Measurements from ENCODE around the gene TAOK3.

Gene TAOK3

DNA sequence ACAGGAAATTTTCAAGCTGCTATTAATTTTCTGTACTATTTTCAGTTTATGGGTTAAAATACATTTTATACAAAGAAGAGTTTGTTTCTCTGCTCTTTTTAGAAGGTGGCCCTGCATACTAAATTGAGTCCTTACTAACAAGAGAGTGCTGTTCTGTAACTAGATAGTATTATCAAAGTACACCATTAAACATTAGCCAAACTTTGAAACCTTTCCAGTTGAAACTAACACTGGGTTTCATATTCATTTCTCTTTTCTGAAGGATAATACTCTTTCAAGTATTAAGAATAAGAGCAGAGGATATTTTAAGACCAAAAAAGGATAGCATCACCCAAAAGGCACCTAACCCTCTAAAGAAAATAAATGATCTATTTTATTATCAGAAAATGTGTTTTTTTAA, 189.6 kb downstream of the TAOK3 start:
- TF ChIP-seq, protein P1, sequence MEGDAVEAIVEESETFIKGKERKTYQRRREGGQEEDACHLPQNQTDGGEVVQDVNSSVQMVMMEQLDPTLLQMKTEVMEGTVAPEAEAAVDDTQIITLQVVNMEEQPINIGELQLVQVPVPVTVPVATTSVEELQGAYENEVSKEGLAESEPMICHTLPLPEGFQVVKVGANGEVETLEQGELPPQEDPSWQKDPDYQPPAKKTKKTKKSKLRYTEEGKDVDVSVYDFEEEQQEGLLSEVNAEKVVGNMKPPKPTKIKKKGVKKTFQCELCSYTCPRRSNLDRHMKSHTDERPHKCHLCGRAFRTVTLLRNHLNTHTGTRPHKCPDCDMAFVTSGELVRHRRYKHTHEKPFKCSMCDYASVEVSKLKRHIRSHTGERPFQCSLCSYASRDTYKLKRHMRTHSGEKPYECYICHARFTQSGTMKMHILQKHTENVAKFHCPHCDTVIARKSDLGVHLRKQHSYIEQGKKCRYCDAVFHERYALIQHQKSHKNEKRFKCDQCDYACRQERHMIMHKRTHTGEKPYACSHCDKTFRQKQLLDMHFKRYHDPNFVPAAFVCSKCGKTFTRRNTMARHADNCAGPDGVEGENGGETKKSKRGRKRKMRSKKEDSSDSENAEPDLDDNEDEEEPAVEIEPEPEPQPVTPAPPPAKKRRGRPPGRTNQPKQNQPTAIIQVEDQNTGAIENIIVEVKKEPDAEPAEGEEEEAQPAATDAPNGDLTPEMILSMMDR (IDR thresholded peaks at IDR 0.05; ENCODE audit: insufficient read depth, low read depth, low read length, missing control alignments): no peak
- DNase-seq (ENCODE audit: low read depth): no peak
- no peak overlapping the region for H3K4me3 ChIP-seq (ENCODE audit: low read length)

DNA sequence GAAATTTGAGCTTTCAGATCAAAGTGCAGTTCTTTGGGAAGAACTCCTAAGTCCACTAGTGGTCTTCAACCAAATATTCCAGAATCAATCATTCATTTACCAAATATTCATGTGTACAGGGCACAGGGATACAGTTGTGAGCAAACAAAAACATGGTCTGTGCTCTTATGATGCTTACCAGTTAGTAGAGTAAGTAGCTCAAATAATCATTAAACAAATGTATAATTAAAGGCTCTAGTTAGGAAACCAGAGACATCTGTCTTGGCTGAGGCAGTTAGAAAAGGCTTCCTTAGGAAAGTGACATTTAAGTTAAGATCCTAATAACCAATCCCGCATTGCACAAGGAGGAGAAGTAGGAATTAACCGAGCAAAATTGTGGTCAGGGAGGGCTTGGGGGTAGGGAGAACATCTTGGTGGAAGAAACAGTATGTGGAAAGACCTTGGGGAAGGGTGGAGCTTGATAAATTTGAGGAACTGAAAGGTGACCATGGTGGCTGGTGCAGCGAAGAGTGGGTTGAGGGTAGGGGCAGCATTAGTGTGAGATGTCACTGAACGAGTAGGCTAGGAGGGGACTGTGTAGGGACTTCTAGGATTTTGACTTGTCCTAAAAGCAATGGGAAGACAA, 196.8 kb downstream of the TAOK3 start:
- DNase-seq (ENCODE audit: low read depth): no peak
- no peak overlapping the region for H3K4me3 ChIP-seq (ENCODE audit: low read length)
- TF ChIP-seq, protein P1 (IDR thresholded peaks at IDR 0.05; ENCODE audit: insufficient read depth, low read depth, low read length, missing control alignments): no peak

DNA sequence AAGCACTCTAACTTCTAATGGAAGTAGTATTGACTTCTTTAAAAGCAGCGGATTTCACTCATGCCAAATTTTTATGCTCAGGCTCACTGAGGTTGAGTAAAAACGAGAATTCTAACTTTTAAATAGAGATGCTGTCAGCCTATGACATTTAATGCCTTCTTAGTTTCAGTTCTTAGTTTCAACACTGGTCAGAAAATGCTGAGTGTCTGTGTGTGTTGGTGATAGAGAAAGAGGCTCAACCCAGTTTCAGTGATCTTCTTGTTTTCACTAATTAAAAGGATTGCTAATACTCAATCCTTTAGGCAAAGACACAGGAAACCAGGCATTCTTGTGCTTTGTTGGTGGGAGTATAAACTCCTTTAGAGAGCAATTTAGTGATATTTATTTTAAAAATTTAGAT, 205.8 kb downstream of the TAOK3 start:
- TF ChIP-seq, protein P1 (IDR thresholded peaks at IDR 0.05; ENCODE audit: insufficient read depth, low read depth, low read length, missing control alignments): no peak
- no peak overlapping the region for H3K4me3 ChIP-seq (ENCODE audit: low read length)
- no peak for DNase-seq (ENCODE audit: low read depth)

DNA sequence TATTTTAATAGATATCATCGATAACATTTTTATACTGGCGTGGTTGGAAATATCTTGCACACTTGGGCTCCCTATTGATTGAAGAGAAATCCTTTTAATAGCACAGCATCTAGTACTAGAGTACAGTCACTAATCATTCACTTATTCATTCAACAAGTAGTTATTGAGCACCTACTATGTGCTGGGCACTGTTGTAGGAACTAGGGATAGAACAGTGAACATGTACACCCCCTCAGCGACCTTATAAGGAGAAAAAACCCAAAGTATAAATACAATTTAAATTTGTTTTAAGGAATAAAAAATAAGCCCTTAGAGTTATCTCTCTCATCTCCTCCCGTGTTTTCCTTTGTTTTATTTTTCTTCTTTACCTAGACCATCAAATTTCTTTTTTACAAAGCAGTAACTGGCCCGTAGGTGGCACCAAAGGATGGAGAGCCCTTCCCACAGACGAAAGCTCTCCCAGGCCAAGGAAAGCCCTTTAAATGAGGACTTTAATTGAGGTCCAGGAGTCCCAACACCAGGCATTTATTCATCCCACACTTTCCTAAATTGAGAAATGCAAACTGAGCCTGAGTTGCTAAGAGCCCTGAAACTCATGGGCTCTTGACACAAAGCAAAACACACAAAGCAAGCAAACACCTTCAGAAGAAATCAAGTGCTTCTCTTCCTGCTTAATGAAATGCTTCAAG, 207.8 kb downstream of the TAOK3 start:
- TF ChIP-seq, protein P1 (IDR thresholded peaks at IDR 0.05; ENCODE audit: insufficient read depth, low read depth, low read length, missing control alignments): peak; percentile 70
- H3K4me3 ChIP-seq (ENCODE audit: low read length): no peak overlapping the region
- peak; percentile 45 for DNase-seq (ENCODE audit: low read depth)

DNA sequence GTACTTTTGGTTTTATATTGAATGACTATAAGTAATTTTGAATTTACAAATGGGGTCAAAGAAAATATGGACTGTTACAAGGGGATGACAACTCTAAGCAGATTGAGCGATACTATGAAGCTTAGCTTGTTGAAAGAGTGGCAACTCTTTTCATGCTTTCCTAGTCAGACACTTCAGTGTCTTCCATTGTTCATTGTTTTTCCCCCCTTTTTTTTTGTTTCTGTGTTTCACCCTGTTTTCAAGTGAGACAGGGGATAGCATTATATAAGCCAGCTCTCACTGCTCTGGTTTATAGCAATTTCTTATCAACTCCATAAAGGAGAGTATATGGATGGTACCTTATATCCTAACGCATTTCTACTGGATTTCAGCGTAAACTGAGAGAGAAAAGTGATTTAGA, 212.2 kb downstream of the TAOK3 start:
- TF ChIP-seq, protein P1 (IDR thresholded peaks at IDR 0.05; ENCODE audit: insufficient read depth, low read depth, low read length, missing control alignments): no peak
- H3K4me3 ChIP-seq (ENCODE audit: low read length): no peak overlapping the region
- no peak for DNase-seq (ENCODE audit: low read depth)

DNA sequence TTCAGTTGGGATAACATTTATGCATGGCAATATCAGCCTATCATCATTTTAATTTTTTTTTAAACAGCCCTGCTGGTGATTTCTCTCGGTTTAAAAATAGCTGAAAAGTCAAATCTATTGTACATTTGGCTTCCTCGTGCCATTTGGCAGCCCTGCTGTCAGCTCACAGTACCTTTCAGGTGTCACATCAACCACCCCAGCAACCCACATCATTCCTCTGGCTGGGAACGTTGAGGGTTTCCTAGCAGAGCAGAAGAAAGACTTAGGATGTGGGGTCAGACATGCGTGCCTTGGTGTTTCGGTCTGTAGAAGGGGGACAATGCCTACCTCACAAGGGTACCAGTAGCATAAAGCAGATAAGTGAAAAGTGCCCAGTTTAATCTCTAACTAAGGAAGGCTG, 221.0 kb downstream of the TAOK3 start:
- no peak for DNase-seq (ENCODE audit: low read depth)
- H3K4me3 ChIP-seq (ENCODE audit: low read length): no peak overlapping the region
- TF ChIP-seq, protein P1 (IDR thresholded peaks at IDR 0.05; ENCODE audit: insufficient read depth, low read depth, low read length, missing control alignments): no peak

DNA sequence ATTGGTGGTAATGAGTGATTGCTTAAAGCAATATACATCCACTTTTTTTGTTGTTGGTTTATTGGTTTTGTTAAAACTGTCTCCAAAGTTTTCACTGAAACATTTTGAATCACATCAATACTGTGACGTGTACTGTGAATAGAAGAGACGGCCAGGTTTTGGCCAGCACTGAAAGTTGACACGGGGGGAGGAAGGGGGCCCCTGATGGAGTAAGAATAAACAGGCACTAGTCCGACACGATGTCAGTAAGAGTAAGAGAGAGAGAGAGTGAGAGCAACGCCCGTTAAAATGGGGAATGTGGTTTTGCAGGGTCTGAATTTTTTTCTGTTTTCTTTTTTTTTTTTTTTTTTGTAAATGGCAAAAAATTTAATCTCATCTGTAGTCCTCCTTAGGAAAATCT, 222.1 kb downstream of the TAOK3 start:
- no peak for DNase-seq (ENCODE audit: low read depth)
- TF ChIP-seq, protein P1 (IDR thresholded peaks at IDR 0.05; ENCODE audit: insufficient read depth, low read depth, low read length, missing control alignments): no peak

More for the DNA sequence above, 222.1 kb downstream of the TAOK3 start:
- H3K4me3 ChIP-seq (ENCODE audit: low read length): no peak overlapping the region

Measured in epithelial cell of esophagus (primary cell).